ENCODE data around the gene FNBP1L. TPM values are rescaled to one million over a fixed set of nuclear protein-coding genes. Genes with fewer than 3 reads are reported as not detected.

FNBP1L gene
- total and polyA plus RNA-seq, 2 experiments from 2014 or later: 56.3 to 132 TPM

- no peak for TF ChIP-seq EZH2 (IDR thresholded peaks at IDR 0.05; ENCODE audit: low read depth, unreplicated experiment)
- TF ChIP-seq POLR2AphosphoS5 (IDR thresholded peaks at IDR 0.05; ENCODE audit: low read depth): no peak
- TF ChIP-seq NANOG (IDR thresholded peaks at IDR 0.05; ENCODE audit: borderline replicate concordance): no peak
- no peak for TF ChIP-seq ETS1 (IDR thresholded peaks at IDR 0.05)
Measured at GRCh38 chr1:93532780-93533378, 85.0 kb downstream of the FNBP1L start (continued).

- Mint-ChIP-seq H3K4me3 (no peak overlapping the region), H3K27ac (no peak overlapping the region), H3K4me1 (no peaks in the 10 kb centered on the region), H3K27me3 (ENCODE audit: insufficient read depth, low read depth, poor library complexity) (peaks cover 3% of the 10 kb centered on the region), H3K9me3 (no peaks in the 10 kb centered on the region), H3K36me3 (ENCODE audit: low read depth) (peaks cover 35% of the 10 kb centered on the region)
- Histone ChIP-seq H3K27ac (ENCODE audit: low read depth) (peak overlapping the region; percentile 3; the same call in 1 of the 2 replicates), H3K4me2 (no peak overlapping the region), H3K79me2 (replicated peaks; ENCODE audit: insufficient read depth) (no peaks in the 10 kb centered on the region; the same call in 1 of the 2 replicates), H3K4me3 (no peak overlapping the region), H3K4me1 (ENCODE audit: insufficient read depth) (no peaks in the 10 kb centered on the region), H3F3A (replicated peaks; ENCODE audit: low read depth) (no peaks in the 10 kb centered on the region), H3K36me3 (ENCODE audit: insufficient read depth) (peaks cover 8% of the 10 kb centered on the region; the same call in 1 of the 2 replicates), H3K27me3 (ENCODE audit: insufficient read depth) (no peaks in the 10 kb centered on the region), H4K20me1 (replicated peaks; ENCODE audit: insufficient read depth) (no peaks in the 10 kb centered on the region), H3K9me2 (ENCODE audit: insufficient read depth) (no peaks in the 10 kb centered on the region), H2AFZ (no peak overlapping the region)
- ATAC-seq: no peak
- DNase-seq (ENCODE audit: low spot score): no peak
- no peak for TF ChIP-seq ZNF114 (CRISPR knock-in tag; IDR thresholded peaks at IDR 0.05)
- no peak for TF ChIP-seq STAT1 (IDR thresholded peaks at IDR 0.05; ENCODE audit: unreplicated experiment)
- no peak for TF ChIP-seq ETS1 (IDR thresholded peaks at IDR 0.05)
- TF ChIP-seq REST (IDR thresholded peaks at IDR 0.05; ENCODE audit: unreplicated experiment): no peak
- TF ChIP-seq JUNB (IDR thresholded peaks at IDR 0.05; ENCODE audit: unreplicated experiment): no peak
- TF ChIP-seq EZH2phosphoT487 (IDR thresholded peaks at IDR 0.05; ENCODE audit: unreplicated experiment): no peak
- no peak for TF ChIP-seq CREB1 (CRISPR knock-in tag; IDR thresholded peaks at IDR 0.05; ENCODE audit: low read depth)
- no peak for TF ChIP-seq CTCF (conservative IDR thresholded peaks at IDR 0.05; ENCODE audit: low read depth in 2 of 2)
Measured at GRCh38 chr1:93533677-93534076, 85.8 kb downstream of the FNBP1L start.
